H9 (cell line): ENCODE measurements around the gene MOCS1. TPM values are rescaled to one million over a fixed set of nuclear protein-coding genes. Genes with fewer than 3 reads are reported as not detected.
"Not testable (repeated sequence)": the region's sequence is repeated elsewhere in the genome, so short reads cannot be mapped to it uniquely, and the experiment has no call there.

ENCODE experiments used
- DNase-seq: peaks from one replicate; pipeline ENCODE4 v3.0.0-alpha.2; 2017
- H2AFZ ChIP-seq: one replicate; pipeline ENCODE4 v1.6.1; 2013; ENCODE audit warnings: mild to moderate bottlenecking, low read length, control low read depth, moderate library complexity
- H2AK5ac ChIP-seq: 2 replicates; pipeline ENCODE4 v1.6.1; 2013; ENCODE audit warnings: low read length, control low read depth, mixed read lengths; ENCODE audit not compliant: insufficient read length
- H2BK120ac ChIP-seq: one replicate; pipeline ENCODE4 v1.6.1; 2013; ENCODE audit warnings: low read depth, mild to moderate bottlenecking, low read length, control low read depth, inconsistent platforms; ENCODE audit not compliant: poor library complexity, severe bottlenecking
- H2BK12ac ChIP-seq: 2 replicates; pipeline ENCODE4 v1.6.1; 2013; ENCODE audit warnings: low read length, control low read depth, mixed read lengths, low read depth; ENCODE audit not compliant: insufficient read length
- H2BK15ac ChIP-seq: 2 replicates; pipeline ENCODE4 v1.6.1; 2013; ENCODE audit warnings: low read depth, low read length, control low read depth
- H2BK20ac ChIP-seq: one replicate; pipeline ENCODE4 v1.6.1; 2013; ENCODE audit warnings: low read depth, mild to moderate bottlenecking, low read length, control low read depth, inconsistent platforms; ENCODE audit not compliant: poor library complexity, severe bottlenecking
- H2BK5ac ChIP-seq: 2 replicates; pipeline ENCODE4 v1.6.1; 2013; ENCODE audit warnings: low read length, control low read depth, mixed read lengths; ENCODE audit not compliant: insufficient read length
- H3K14ac ChIP-seq: 2 replicates; pipeline ENCODE4 v1.6.1; 2013; ENCODE audit warnings: low read length, control low read depth; ENCODE audit not compliant: insufficient read depth
- H3K18ac ChIP-seq: 2 replicates; pipeline ENCODE4 v1.6.1; 2013; ENCODE audit warnings: low read depth, mild to moderate bottlenecking, mixed read lengths, low read length, control low read depth; ENCODE audit not compliant: insufficient read length
- H3K23ac ChIP-seq: 2 replicates; pipeline ENCODE4 v1.6.1; 2013; ENCODE audit warnings: low read length, control low read depth, mixed read lengths, low read depth; ENCODE audit not compliant: insufficient read length
- H3K23me2 ChIP-seq: 2 replicates; pipeline ENCODE4 v1.6.1; 2013; ENCODE audit warnings: low read depth, mild to moderate bottlenecking, mixed read lengths, low read length, control low read depth; ENCODE audit not compliant: insufficient read length, poor library complexity, severe bottlenecking
- H3K27ac ChIP-seq: 2 replicates; pipeline ENCODE4 v1.5.1; 2013; ENCODE audit warnings: low read length, control low read depth, mixed read lengths, low read depth; ENCODE audit not compliant: insufficient read length
- H3K27me3 ChIP-seq: 2 replicates; pipeline ENCODE4 v1.6.1; 2013; ENCODE audit warnings: low read length, control low read depth, inconsistent platforms; ENCODE audit not compliant: insufficient read depth
- H3K4ac ChIP-seq: 2 replicates; pipeline ENCODE4 v1.6.1; 2013; ENCODE audit warnings: low read depth, mild to moderate bottlenecking, control low read depth, inconsistent platforms, low read length, moderate library complexity
- H3K4me1 ChIP-seq: 2 replicates; pipeline ENCODE4 v1.6.1; 2013; ENCODE audit warnings: low read length, control low read depth, inconsistent platforms; ENCODE audit not compliant: insufficient read depth
- H3K4me2 ChIP-seq: 2 replicates; pipeline ENCODE4 v1.6.1; 2013; ENCODE audit warnings: low read length, control low read depth, mixed read lengths; ENCODE audit not compliant: insufficient read length, insufficient read depth
- H3K56ac ChIP-seq: 2 replicates; pipeline ENCODE4 v1.6.1; 2013; ENCODE audit warnings: low read depth, mild to moderate bottlenecking, mixed read lengths, low read length, control low read depth; ENCODE audit not compliant: insufficient read length
- H3K79me1 ChIP-seq: 2 replicates; pipeline ENCODE4 v1.6.1; 2013; ENCODE audit warnings: low read depth, mild to moderate bottlenecking, moderate library complexity, low read length, control low read depth, inconsistent platforms; ENCODE audit not compliant: insufficient read depth, poor library complexity, severe bottlenecking
- H3K79me2 ChIP-seq: 2 replicates; pipeline ENCODE4 v1.6.1; 2013; ENCODE audit warnings: low read length, control low read depth, inconsistent platforms; ENCODE audit not compliant: insufficient read depth
- H3K9ac ChIP-seq: 2 replicates; pipeline ENCODE4 v1.6.1; 2013; ENCODE audit warnings: low read length, control low read depth, mixed read lengths; ENCODE audit not compliant: insufficient read length; ENCODE audit errors: extremely low read depth
- H3K9me3 ChIP-seq: one replicate; pipeline ENCODE4 v1.6.1; 2013; ENCODE audit warnings: low read depth, low read length, inconsistent platforms; ENCODE audit not compliant: control insufficient read depth
- H3T11ph ChIP-seq: one replicate; pipeline ENCODE4 v1.6.1; 2013; ENCODE audit warnings: mild to moderate bottlenecking, low read length, control low read depth, inconsistent platforms
- H4K20me1 ChIP-seq: one replicate; pipeline ENCODE4 v1.6.1; 2013; ENCODE audit not compliant: control insufficient read depth, insufficient read length, insufficient read depth
- H4K5ac ChIP-seq: 2 replicates; pipeline ENCODE4 v1.6.1; 2013; ENCODE audit warnings: low read depth, mild to moderate bottlenecking, mixed read lengths, low read length, control low read depth; ENCODE audit not compliant: insufficient read length
- H4K8ac ChIP-seq: replicated peaks from 2 replicates; pipeline ENCODE4 v1.6.1; 2013; ENCODE audit warnings: low read length, control low read depth, mixed read lengths, low read depth; ENCODE audit not compliant: insufficient read length
- H4K91ac ChIP-seq: 2 replicates; pipeline ENCODE4 v1.6.1; 2013; ENCODE audit warnings: low read depth, mild to moderate bottlenecking, moderate library complexity, mixed read lengths, low read length, control low read depth; ENCODE audit not compliant: insufficient read length
- H3K27ac Mint-ChIP-seq, 3 experiments: 2 replicates in 2 of 3; 3 replicates in 1 of 3; pipeline ENCODE4 v1.8.0; 2020 to 2021; ENCODE audit warnings: mixed read lengths in 3 of 3, mild to moderate bottlenecking in 1 of 3, moderate library complexity in 1 of 3
- H3K27me3 Mint-ChIP-seq: 2 replicates; pipeline ENCODE4 v1.8.0; 2021; ENCODE audit warnings: low read depth, mild to moderate bottlenecking, moderate library complexity, mixed read lengths
- H3K36me3 Mint-ChIP-seq, 3 experiments: 2 replicates in 2 of 3; 3 replicates in 1 of 3; pipeline ENCODE4 v1.8.0; 2020 to 2021; ENCODE audit warnings: low read depth in 3 of 3, mixed read lengths in 3 of 3; ENCODE audit not compliant: insufficient read depth in 1 of 3
- H3K4me1 Mint-ChIP-seq, 2 experiments: 2 replicates each; pipeline ENCODE4 v1.8.0; 2020; ENCODE audit warnings: mixed read lengths in 2 of 2
- H3K4me3 Mint-ChIP-seq, 2 experiments: 2 replicates in 1 of 2; 3 replicates in 1 of 2; pipeline ENCODE4 v1.8.0; 2020 to 2021; ENCODE audit warnings: mild to moderate bottlenecking in 2 of 2, mixed read lengths in 2 of 2, moderate library complexity in 1 of 2
- H3K9me3 Mint-ChIP-seq, 2 experiments: 2 replicates in 1 of 2; 3 replicates in 1 of 2; pipeline ENCODE4 v1.8.0; 2020; ENCODE audit warnings: mild to moderate bottlenecking in 2 of 2, mixed read lengths in 2 of 2, moderate library complexity in 1 of 2
- WGBS: extraction: QIAGEN DNeasy Blood & Tissue Kit; methylation state at CpG from one replicate; pipeline ENCODE4 v1.1.7; 2013; ENCODE audit warnings: missing lambda C conversion rate, low lambda C conversion rate, mixed read lengths; ENCODE audit not compliant: insufficient read length; ENCODE audit errors: extremely low coverage; 5-methylcytosine and 5-hydroxymethylcytosine counted together
- total RNA-seq: library from RNA; stranded (reverse); gene quantifications from 2 replicates; pipeline ENCODE4 v1.2.1, GENCODE V29; 2021

MOCS1 gene
- total RNA-seq, 1 experiment from 2014 or later, result 15.2 TPM

GRCh38 chr6:39971131-39971530 is 36.9 kb upstream of the MOCS1 start:
- not testable (repeated sequence) for H4K8ac ChIP-seq, H3K9me3 ChIP-seq, H2BK20ac ChIP-seq, H4K91ac ChIP-seq, H3K9ac ChIP-seq, H2BK5ac ChIP-seq, H3K27ac ChIP-seq, H2BK15ac ChIP-seq, H3K27ac Mint-ChIP-seq, H4K5ac ChIP-seq, H3K4ac ChIP-seq, H2AFZ ChIP-seq, H3K23ac ChIP-seq, H3K79me1 ChIP-seq, H3K36me3 Mint-ChIP-seq, H3K4me1 ChIP-seq, H2AK5ac ChIP-seq, H2BK12ac ChIP-seq, H3K14ac ChIP-seq, H3K4me2 ChIP-seq, H3K56ac ChIP-seq, H3T11ph ChIP-seq, H3K4me3 Mint-ChIP-seq, H3K23me2 ChIP-seq, H3K9me3 Mint-ChIP-seq, H4K20me1 ChIP-seq, H3K18ac ChIP-seq, H3K79me2 ChIP-seq, DNase-seq, H3K4me1 Mint-ChIP-seq, H3K27me3 ChIP-seq, H2BK120ac ChIP-seq
- H3K27me3 Mint-ChIP-seq, result peaks cover 15% of the 10 kb centered on the region
- WGBS, result no CpG with 5 or more reads among the region's 5 CpGs
